ENCODE data around the gene LRP4.

- TF ChIP-seq CTCF (conservative IDR thresholded peaks at IDR 0.05; ENCODE audit: low read depth, low read length) (no peak), MAZ (IDR thresholded peaks at IDR 0.05; ENCODE audit: borderline replicate concordance, low read depth, low read length) (no peak), POLR2A (IDR thresholded peaks at IDR 0.05; ENCODE audit: low read depth, low read length) (no peak), FOS (IDR thresholded peaks at IDR 0.05; ENCODE audit: low read depth, low read length) (no peak), MXI1 (IDR thresholded peaks at IDR 0.05; ENCODE audit: borderline replicate concordance, low read depth, low read length) (no peak), ELK1 (IDR thresholded peaks at IDR 0.05; ENCODE audit: borderline replicate concordance, low read depth, low read length) (no peak), MAFK (IDR thresholded peaks at IDR 0.05; ENCODE audit: low read depth, low read length) (no peak), BHLHE40 (IDR thresholded peaks at IDR 0.05; ENCODE audit: low read depth, low read length) (no peak), CEBPB (IDR thresholded peaks at IDR 0.05; ENCODE audit: low read depth, low read length) (no peak), RCOR1 (IDR thresholded peaks at IDR 0.05; ENCODE audit: insufficient replicate concordance, low read length) (no peak), CHD1 (IDR thresholded peaks at IDR 0.05; ENCODE audit: low read depth, low read length) (no peak), NFE2L2 (IDR thresholded peaks at IDR 0.05; ENCODE audit: low read depth, low read length) (no peak), RAD21 (IDR thresholded peaks at IDR 0.05; ENCODE audit: low read length) (no peak)
- TF ChIP-seq, protein P1, sequence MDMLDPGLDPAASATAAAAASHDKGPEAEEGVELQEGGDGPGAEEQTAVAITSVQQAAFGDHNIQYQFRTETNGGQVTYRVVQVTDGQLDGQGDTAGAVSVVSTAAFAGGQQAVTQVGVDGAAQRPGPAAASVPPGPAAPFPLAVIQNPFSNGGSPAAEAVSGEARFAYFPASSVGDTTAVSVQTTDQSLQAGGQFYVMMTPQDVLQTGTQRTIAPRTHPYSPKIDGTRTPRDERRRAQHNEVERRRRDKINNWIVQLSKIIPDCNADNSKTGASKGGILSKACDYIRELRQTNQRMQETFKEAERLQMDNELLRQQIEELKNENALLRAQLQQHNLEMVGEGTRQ (IDR thresholded peaks at IDR 0.05; ENCODE audit: low read depth, low read length) = no peak
Measured at GRCh38 chr11:46917762-46918082, 628 bp downstream of the LRP4 start.
